ENCODE data around the gene RAE1.

The RAE1 gene

DNA sequence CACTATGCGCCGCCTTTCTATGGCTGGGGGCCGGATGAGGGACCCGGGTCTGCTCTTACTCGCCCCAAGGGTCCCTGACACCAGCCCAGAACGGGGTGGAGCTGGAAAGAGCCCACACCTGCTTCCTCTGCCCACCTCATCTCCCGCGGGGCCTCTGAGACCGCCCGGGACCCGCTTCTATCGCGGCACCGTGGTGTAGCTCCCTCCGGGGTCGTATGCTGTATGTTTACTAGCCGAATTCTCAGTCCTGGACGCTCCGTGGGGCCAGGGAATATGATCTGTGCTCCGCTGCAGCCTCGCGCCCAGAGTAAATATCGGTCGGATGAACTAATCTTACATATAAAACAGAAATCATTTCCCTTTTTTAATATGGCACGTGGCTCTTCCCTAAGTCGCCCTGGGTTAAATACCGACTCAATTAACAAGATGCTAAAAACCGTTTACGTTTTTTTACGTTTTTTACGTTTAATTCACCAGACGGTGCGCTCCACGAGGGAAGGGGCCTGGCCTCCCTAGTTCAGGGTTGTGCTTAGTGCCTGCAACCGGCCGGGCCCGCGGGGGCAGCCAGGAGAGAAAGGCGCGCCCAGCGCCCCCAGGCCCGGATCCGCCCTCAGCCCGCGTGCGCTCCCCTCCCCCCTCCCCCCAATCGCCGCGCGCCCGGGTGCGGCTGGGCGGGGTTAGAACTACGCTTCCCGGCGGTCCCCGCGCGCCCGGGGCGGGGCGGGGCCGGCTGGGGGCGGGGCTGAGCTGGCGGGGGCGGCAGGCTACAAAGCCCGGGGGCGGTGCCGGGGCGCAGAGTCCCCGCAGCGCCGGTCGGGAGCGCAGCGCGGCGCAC lies 39.8 kb downstream of the RAE1 start, which contains the start of gene RBM38:
Gene RBM38, plus strand, starts transcription at position 793 of the 835 bp plus-strand sequence. CDS start 186 bp downstream, outside the sequence.
- peaks cover 3% of the 10 kb centered on the region; the same call in 1 of the 2 replicates for H3K9me3 ChIP-seq
- peaks cover 15% of the 10 kb centered on the region for H3K36me3 ChIP-seq
- peak within 1 kb of the TSS; percentile 70 for H3K4me3 ChIP-seq (ENCODE audit: low read depth, low read length)
- TF ChIP-seq, protein P1, sequence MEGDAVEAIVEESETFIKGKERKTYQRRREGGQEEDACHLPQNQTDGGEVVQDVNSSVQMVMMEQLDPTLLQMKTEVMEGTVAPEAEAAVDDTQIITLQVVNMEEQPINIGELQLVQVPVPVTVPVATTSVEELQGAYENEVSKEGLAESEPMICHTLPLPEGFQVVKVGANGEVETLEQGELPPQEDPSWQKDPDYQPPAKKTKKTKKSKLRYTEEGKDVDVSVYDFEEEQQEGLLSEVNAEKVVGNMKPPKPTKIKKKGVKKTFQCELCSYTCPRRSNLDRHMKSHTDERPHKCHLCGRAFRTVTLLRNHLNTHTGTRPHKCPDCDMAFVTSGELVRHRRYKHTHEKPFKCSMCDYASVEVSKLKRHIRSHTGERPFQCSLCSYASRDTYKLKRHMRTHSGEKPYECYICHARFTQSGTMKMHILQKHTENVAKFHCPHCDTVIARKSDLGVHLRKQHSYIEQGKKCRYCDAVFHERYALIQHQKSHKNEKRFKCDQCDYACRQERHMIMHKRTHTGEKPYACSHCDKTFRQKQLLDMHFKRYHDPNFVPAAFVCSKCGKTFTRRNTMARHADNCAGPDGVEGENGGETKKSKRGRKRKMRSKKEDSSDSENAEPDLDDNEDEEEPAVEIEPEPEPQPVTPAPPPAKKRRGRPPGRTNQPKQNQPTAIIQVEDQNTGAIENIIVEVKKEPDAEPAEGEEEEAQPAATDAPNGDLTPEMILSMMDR (IDR thresholded peaks at IDR 0.05; ENCODE audit: low read depth, low read length): no peak
- H3K27me3 ChIP-seq: no peaks in the 10 kb centered on the region
- DNase-seq: peak; percentile 81
- H3K4me1 ChIP-seq: peaks cover 4% of the 10 kb centered on the region

DNA sequence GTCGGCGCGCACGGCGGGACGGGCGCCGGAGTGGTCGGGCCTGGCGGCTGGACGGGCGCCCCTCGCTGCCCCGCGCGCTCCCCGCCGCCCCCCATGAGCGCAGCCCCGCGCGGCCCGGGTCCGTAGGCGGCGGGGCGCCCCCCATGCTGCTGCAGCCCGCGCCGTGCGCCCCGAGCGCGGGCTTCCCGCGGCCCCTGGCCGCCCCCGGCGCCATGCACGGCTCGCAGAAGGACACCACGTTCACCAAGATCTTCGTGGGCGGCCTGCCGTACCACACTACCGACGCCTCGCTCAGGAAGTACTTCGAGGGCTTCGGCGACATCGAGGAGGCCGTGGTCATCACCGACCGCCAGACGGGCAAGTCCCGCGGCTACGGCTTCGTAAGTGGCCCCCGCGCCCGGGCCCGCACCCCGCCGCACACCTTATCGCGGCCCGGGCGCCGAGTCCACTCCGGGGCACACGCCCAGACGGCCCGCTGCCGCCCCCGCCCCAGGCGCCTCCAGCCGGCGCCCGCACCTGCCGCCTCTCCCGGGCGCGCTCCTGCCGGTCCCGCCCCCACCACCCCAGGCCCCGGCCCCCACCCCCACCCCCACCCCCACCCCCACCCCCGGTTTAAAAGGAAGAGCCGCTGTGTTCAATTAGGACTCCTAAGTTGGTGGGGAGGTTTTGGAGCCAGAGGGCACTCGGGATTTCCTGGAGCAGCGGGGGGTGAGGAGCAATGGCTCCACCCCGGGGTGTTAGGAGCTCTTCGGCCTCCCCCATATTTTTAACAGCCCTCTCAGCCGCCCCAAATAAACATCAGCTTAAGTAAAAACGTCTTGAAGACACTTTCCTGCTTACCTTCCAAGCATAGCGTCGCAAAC lies 40.6 kb downstream of the RAE1 start:
- no peak for DNase-seq
- Histone ChIP-seq H3K4me1 (peaks cover 4% of the 10 kb centered on the region), H3K9me3 (peaks cover 3% of the 10 kb centered on the region; the same call in 1 of the 2 replicates), H3K4me3 (ENCODE audit: low read depth, low read length) (peak overlapping the region; percentile 70), H3K36me3 (peaks cover 22% of the 10 kb centered on the region), H3K27me3 (no peaks in the 10 kb centered on the region)
- TF ChIP-seq, protein P1 (IDR thresholded peaks at IDR 0.05; ENCODE audit: low read depth, low read length): no peak

DNA sequence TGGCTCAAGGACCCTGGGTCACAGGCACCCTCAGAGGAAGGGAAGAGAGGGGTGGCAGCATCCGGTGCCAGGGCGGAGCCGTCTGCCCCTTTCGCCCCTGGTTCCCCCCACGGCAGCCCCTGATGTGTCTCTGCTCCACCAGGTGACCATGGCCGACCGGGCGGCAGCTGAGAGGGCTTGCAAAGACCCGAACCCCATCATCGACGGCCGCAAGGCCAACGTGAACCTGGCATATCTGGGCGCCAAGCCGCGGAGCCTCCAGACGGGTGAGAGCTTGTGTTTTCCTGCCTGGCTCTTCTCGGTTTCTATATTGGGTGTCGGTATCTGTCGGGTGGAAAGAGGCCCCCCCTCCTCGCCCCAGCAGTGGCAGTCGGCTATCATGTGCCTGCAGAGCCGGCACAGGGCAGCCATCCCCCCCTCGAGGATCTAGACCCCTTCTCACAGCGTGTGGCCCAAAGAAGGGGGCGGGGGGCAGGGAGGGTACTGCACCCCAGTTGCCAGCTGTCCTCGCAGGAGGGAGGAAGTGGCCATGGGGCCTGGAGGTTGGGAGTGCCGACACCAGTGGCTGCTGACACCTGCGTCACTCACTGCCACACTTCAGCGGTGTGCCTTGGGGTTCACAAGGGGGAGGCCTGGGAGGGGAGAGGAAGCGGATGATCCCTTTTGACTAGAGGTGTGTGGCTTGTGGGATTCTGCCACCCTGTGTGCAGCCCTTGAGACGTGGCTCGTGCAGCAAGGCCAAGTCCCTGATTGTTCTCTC lies 41.6 kb downstream of the RAE1 start:
- DNase-seq: no peak
- Histone ChIP-seq H3K27me3 (no peaks in the 10 kb centered on the region), H3K4me3 (ENCODE audit: low read depth, low read length) (peak overlapping the region; percentile 54), H3K4me1 (peaks cover 4% of the 10 kb centered on the region), H3K36me3 (peaks cover 25% of the 10 kb centered on the region), H3K9me3 (peaks cover 3% of the 10 kb centered on the region; the same call in 1 of the 2 replicates)
- TF ChIP-seq, protein P1 (IDR thresholded peaks at IDR 0.05; ENCODE audit: low read depth, low read length): no peak

DNA sequence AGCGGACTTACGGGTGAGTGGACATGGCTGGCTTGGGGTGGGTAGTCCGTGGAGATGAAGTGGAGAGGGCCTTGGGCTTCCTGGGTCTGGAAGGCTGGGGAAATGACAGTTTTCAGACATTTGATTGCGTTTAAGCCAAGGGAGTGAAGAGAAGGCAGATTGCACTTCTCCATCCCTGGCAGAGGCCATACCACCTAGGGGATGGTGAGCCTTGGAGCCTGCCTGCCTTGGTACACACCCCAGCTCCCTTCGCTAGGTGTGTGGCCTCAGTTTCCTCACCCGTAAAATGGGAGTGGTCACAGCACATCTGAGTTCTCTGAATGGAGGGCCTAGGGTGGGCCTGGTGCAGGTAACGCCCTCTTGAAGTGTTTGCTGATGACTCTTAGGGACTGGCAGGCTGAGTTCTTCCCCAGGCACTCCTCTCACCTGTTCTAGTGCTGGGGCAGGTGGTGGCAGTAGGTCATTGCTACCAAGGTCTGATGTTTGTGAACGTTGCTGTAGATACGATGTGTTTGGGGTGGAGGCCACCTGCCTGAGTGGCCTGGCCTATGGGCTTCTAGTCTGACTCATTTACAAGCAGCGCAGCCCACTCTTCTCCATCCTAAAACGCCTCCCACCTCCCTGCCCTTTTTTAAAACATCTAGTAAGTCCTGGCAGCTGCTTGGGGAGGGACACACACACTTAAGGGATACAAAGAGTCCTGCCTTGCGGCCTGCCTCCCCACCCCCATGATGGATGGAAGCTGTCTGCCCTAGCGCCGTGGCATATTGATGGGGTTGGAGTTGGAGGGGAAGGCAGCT lies 42.5 kb downstream of the RAE1 start:
- H3K4me3 ChIP-seq (ENCODE audit: low read depth, low read length): no peak overlapping the region
- H3K27me3 ChIP-seq: no peaks in the 10 kb centered on the region
- peaks cover 25% of the 10 kb centered on the region for H3K36me3 ChIP-seq
- peaks cover 9% of the 10 kb centered on the region for H3K4me1 ChIP-seq
- TF ChIP-seq, protein P1 (IDR thresholded peaks at IDR 0.05; ENCODE audit: low read depth, low read length): no peak
- DNase-seq: no peak
- H3K9me3 ChIP-seq: peaks cover 3% of the 10 kb centered on the region; the same call in 1 of the 2 replicates

Data from BE2C (cell line).